MCF 10A (cell line): ENCODE results near the gene SMC1B. TPM values are rescaled to one million over a fixed set of nuclear protein-coding genes. Genes with fewer than 3 reads are reported as not detected.
"Not testable (repeated sequence)": the region's sequence is repeated elsewhere in the genome, so short reads cannot be mapped to it uniquely, and the experiment has no call there.

ENCODE experiments used
- BruUV-seq: library from RNA; stranded (reverse); fragments of 400-500 nt; replicated peaks from 2 replicates; lab custom pipeline; 2021; lab: Mats Ljungman, UMichigan
- CTCF ChIA-PET: fragments of 300-600 bp; sonication (Branson Sonifier 250); formaldehyde crosslinking; extraction: SDS; loops from one replicate; lab custom pipeline; 2021; ENCODE audit warnings: antibody characterized with exemption, inconsistent platforms; lab: Yijun Ruan, JAX
- POLR2A ChIA-PET: fragments of 300-600, 350-650 bp; sonication (Branson Sonifier 250); formaldehyde crosslinking; extraction: SDS; loops from one replicate; lab custom pipeline; 2020; ENCODE audit warnings: antibody characterized with exemption, inconsistent platforms; lab: Yijun Ruan, JAX
- DNase-seq: peaks from one replicate; pipeline ENCODE4 v3.0.0-alpha.2; 2018; ENCODE audit not compliant: unreplicated experiment
- H3K27ac Mint-ChIP-seq: one replicate; pipeline ENCODE4 v1.8.0; 2022; ENCODE audit warnings: mild to moderate bottlenecking, low read depth, mixed read lengths; ENCODE audit not compliant: unreplicated experiment
- H3K27me3 Mint-ChIP-seq: one replicate; pipeline ENCODE4 v1.8.0; 2022; ENCODE audit warnings: mixed read lengths; ENCODE audit not compliant: insufficient read depth, unreplicated experiment
- H3K36me3 Mint-ChIP-seq: one replicate; pipeline ENCODE4 v1.8.0; 2022; ENCODE audit warnings: mild to moderate bottlenecking, moderate library complexity, mixed read lengths; ENCODE audit not compliant: insufficient read depth, unreplicated experiment
- H3K4me1 Mint-ChIP-seq: one replicate; pipeline ENCODE4 v1.8.0; 2022; ENCODE audit warnings: mixed read lengths; ENCODE audit not compliant: insufficient read depth, unreplicated experiment
- H3K4me3 Mint-ChIP-seq: one replicate; pipeline ENCODE4 v1.8.0; 2022; ENCODE audit warnings: mild to moderate bottlenecking, moderate library complexity, mixed read lengths; ENCODE audit not compliant: unreplicated experiment
- H3K9me3 Mint-ChIP-seq: one replicate; pipeline ENCODE4 v1.8.0; 2022; ENCODE audit warnings: mixed read lengths; ENCODE audit not compliant: unreplicated experiment
- CTCF ChIP-seq: fragments of 200-600 bp; IDR thresholded peaks from one replicate; pipeline ENCODE4 v1.8.0; 2022; ENCODE audit warnings: antibody characterized with exemption, mild to moderate bottlenecking; ENCODE audit not compliant: unreplicated experiment
- intact Hi-C: fragments of 100-400 bp; cut with micrococcal nuclease; formaldehyde crosslinking; loops from 2 replicates; pipeline ENCODE4 v1.14.1; 2022
- total RNA-seq: library from RNA; stranded (reverse); gene quantifications from 2 replicates; pipeline ENCODE4 v1.2.3, GENCODE V29; 2022

Gene SMC1B
- total RNA-seq, 1 experiment from 2014 or later = not detected

- POLR2A ChIA-PET = no interaction called here
- H3K36me3 Mint-ChIP-seq = peaks cover 6% of the 10 kb centered on the region
- no peaks in the 10 kb centered on the region for H3K4me1 Mint-ChIP-seq
- no peaks in the 10 kb centered on the region for H3K9me3 Mint-ChIP-seq
- BruUV-seq = no TSS peak
- intact Hi-C loops = no loop called here
- DNase-seq = no peak
- H3K27ac Mint-ChIP-seq = no peak overlapping the region
- CTCF ChIA-PET = no interaction called here
- no peak for TF ChIP-seq CTCF
- no peak overlapping the region for H3K4me3 Mint-ChIP-seq
- peaks cover 27% of the 10 kb centered on the region for H3K27me3 Mint-ChIP-seq
Measured at GRCh38 chr22:45359627-45360026, 53.8 kb downstream of the SMC1B start.

GRCh38 chr22:45358127-45358526, 55.3 kb downstream of the SMC1B start:
- H3K4me3 Mint-ChIP-seq = no peak overlapping the region
- ChIA-PET CTCF (interaction anchor here (0.7 kb wide), 1 partner anchor 14 kb away, joined by 3 read pairs; no protein-coding TSS in a partner anchor), POLR2A (interaction anchor here (0.6 kb wide), 1 partner anchor 14 kb away, joined by 3 read pairs; no protein-coding TSS in a partner anchor)
- intact Hi-C loops = no loop called here
- H3K4me1 Mint-ChIP-seq = no peaks in the 10 kb centered on the region
- no peaks in the 10 kb centered on the region for H3K9me3 Mint-ChIP-seq
- DNase-seq = peak; percentile 5
- BruUV-seq = no TSS peak
- TF ChIP-seq CTCF = no peak
- H3K27me3 Mint-ChIP-seq = peaks cover 20% of the 10 kb centered on the region
- H3K27ac Mint-ChIP-seq = no peak overlapping the region
- H3K36me3 Mint-ChIP-seq = peaks cover 6% of the 10 kb centered on the region

GRCh38 chr22:45357490-45357889, 55.9 kb downstream of the SMC1B start:
- DNase-seq = no peak
- H3K27ac Mint-ChIP-seq = no peak overlapping the region
- intact Hi-C loops = no loop called here
- H3K9me3 Mint-ChIP-seq = no peaks in the 10 kb centered on the region
- ChIA-PET CTCF (interaction anchor here (0.7 to 0.8 kb wide), 2 partner anchors 12 to 13 kb away, joined by 3 read pairs; no protein-coding TSS in a partner anchor), POLR2A (no interaction called here)
- no TSS peak for BruUV-seq
- peaks cover 14% of the 10 kb centered on the region for H3K27me3 Mint-ChIP-seq
- TF ChIP-seq CTCF = no peak
- H3K36me3 Mint-ChIP-seq = peaks cover 6% of the 10 kb centered on the region
- H3K4me3 Mint-ChIP-seq = no peak overlapping the region
- H3K4me1 Mint-ChIP-seq = no peaks in the 10 kb centered on the region

- no peaks in the 10 kb centered on the region for H3K27me3 Mint-ChIP-seq
- H3K27ac Mint-ChIP-seq = no peak overlapping the region
- no peak overlapping the region for H3K4me3 Mint-ChIP-seq
- ChIA-PET CTCF (interaction anchor here (0.6 kb wide), 1 partner anchor 200 kb away, joined by 3 read pairs; no protein-coding TSS in a partner anchor), POLR2A (no interaction called here)
- H3K36me3 Mint-ChIP-seq = peaks cover 6% of the 10 kb centered on the region
- no peak for DNase-seq
- H3K9me3 Mint-ChIP-seq = no peaks in the 10 kb centered on the region
- H3K4me1 Mint-ChIP-seq = no peaks in the 10 kb centered on the region
- intact Hi-C loops = no loop called here
- BruUV-seq = no TSS peak
- no peak for TF ChIP-seq CTCF
Measured at GRCh38 chr22:45353786-45354185, 59.6 kb downstream of the SMC1B start.

GRCh38 chr22:45352757-45353156, 60.6 kb downstream of the SMC1B start:
- peak; percentile 31 for DNase-seq

More at GRCh38 chr22:45352757-45353156, 60.6 kb downstream of the SMC1B start:
- CTCF ChIA-PET, intact Hi-C loops, BruUV-seq, H3K36me3 Mint-ChIP-seq, H3K4me1 Mint-ChIP-seq, H3K4me3 Mint-ChIP-seq, H3K9me3 Mint-ChIP-seq, H3K27ac Mint-ChIP-seq, H3K27me3 Mint-ChIP-seq: not testable (repeated sequence)
- POLR2A ChIA-PET = interaction anchor here (0.7 kb wide), 2 partner anchors 42 to 401 kb away, joined by 3 read pairs; no protein-coding TSS in a partner anchor
